HS-5 (cell line): ENCODE data around the gene ANKFN1.

ENCODE experiments used
- DNase-seq: peaks from one replicate; pipeline ENCODE4 v3.0.0-alpha.2; 2012; ENCODE audit warnings: low read depth

ANKFN1 gene

GRCh38 chr17:56510554-56511342, 357.5 kb downstream of the ANKFN1 start:
- DNase-seq: no peak

GRCh38 chr17:56514264-56514663, 361.0 kb downstream of the ANKFN1 start:
- no peak for DNase-seq

- DNase-seq: no peak
Measured at GRCh38 chr17:56514899-56515298, 361.6 kb downstream of the ANKFN1 start.

- DNase-seq: no peak
Measured at GRCh38 chr17:56521414-56522141, 368.3 kb downstream of the ANKFN1 start.

- DNase-seq: no peak
Measured at GRCh38 chr17:56523042-56523441, 369.8 kb downstream of the ANKFN1 start.

GRCh38 chr17:56528696-56529095, 375.4 kb downstream of the ANKFN1 start:
- DNase-seq: no peak

- no peak for DNase-seq
Measured at GRCh38 chr17:56532926-56533325, 379.7 kb downstream of the ANKFN1 start.

- DNase-seq: no peak
Measured at GRCh38 chr17:56536766-56537165, 383.5 kb downstream of the ANKFN1 start.

- no peak for DNase-seq
Measured at GRCh38 chr17:56540836-56541235, 387.6 kb downstream of the ANKFN1 start.

- no peak for DNase-seq
Measured at GRCh38 chr17:56543280-56543679, 390.0 kb downstream of the ANKFN1 start.

GRCh38 chr17:56545106-56545505, 391.8 kb downstream of the ANKFN1 start:
- no peak for DNase-seq

- no peak for DNase-seq
Measured at GRCh38 chr17:56545930-56546329, 392.7 kb downstream of the ANKFN1 start.

- DNase-seq: no peak
Measured at GRCh38 chr17:56548661-56549060, 395.4 kb downstream of the ANKFN1 start.

GRCh38 chr17:56549501-56549900, 396.2 kb downstream of the ANKFN1 start:
- no peak for DNase-seq

- DNase-seq: no peak
Measured at GRCh38 chr17:56557682-56558081, 404.4 kb downstream of the ANKFN1 start.

GRCh38 chr17:56558088-56558487, 404.8 kb downstream of the ANKFN1 start:
- DNase-seq: no peak
